Vagina (tissue), 2 donors: ENCODE data around the gene RASAL2.

Source experiments
- CTCF ChIP-seq, 3 experiments: fragments of 450-650 bp in 2 of 3; fragments of 200-600 bp in 1 of 3; sonication (generic) in 1 of 3; IDR thresholded peaks; one replicate each; pipeline ENCODE4 v1.5.1; 2017 to 2019; ENCODE audit warnings: antibody characterized with exemption in 3 of 3, mild to moderate bottlenecking in 2 of 3, moderate library complexity in 2 of 3
- POLR2A ChIP-seq, 2 donors: fragments of 450-650 bp; IDR thresholded peaks; one replicate each; pipeline ENCODE4 v1.6.1; 2017; ENCODE audit warnings: antibody characterized with exemption in 2 of 2, mild to moderate bottlenecking in 2 of 2, moderate library complexity in 2 of 2
- POLR2AphosphoS5 ChIP-seq, 2 donors: sonication (generic); formaldehyde crosslinking; IDR thresholded peaks; one replicate each; pipeline ENCODE4 v1.9.0; 2017; ENCODE audit warnings: antibody characterized with exemption in 2 of 2, mild to moderate bottlenecking in 2 of 2, low read depth in 1 of 2; ENCODE audit not compliant: insufficient read depth in 1 of 2

DNA sequence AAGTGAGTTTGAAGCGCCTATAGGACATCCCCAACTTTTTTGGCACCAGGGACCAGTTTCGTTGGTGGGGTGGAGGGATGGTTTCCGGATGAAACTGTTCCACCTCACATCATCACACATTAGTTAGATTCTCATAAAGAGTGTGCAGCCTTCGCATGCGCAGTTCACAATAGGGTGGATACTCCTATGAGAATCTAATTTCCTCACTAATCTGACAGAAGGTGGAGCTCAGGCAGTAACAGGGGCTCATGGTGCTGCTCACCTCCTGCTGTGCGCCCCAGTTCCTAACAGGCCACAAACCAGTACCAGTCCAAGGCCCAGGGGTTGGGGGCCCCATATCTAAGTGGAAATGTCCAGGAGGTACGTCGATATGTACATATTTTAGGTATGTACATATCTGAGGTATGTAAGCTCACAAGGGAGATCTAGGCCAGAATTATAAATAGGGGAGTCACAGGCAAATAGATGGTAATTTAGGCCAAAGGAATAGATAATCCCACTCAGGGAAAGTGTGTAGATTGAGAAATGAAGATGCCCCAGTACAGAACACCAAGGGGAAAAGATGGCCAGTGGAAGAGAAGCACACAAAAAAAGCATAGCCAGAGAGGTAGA is 27.5 kb upstream of the RASAL2 start:
- TF ChIP-seq POLR2AphosphoS5 (IDR thresholded peaks at IDR 0.05; ENCODE audit: insufficient read depth in 1 of 2, low read depth in 1 of 2) (no peak), POLR2A (IDR thresholded peaks at IDR 0.05) (no peak), CTCF (IDR thresholded peaks at IDR 0.05) (no peak)
